Measurements from ENCODE around the gene IL23R. TPM values are rescaled to one million over a fixed set of nuclear protein-coding genes. Genes with fewer than 3 reads are reported as not detected.

IL23R gene
- not detected in 2 replicates for total RNA-seq (ENCODE audit: low replicate concordance)

GRCh38 chr1:67166196-67166595 lies at the start of gene IL23R:
TSS of gene IL23R (plus strand) at chr1:67166454. CDS start at chr1:67168121, 1,667 bp downstream.
- TF ChIP-seq CTCF (IDR thresholded peaks at IDR 0.05; ENCODE audit: insufficient read depth, low read length) = no peak
- DNase-seq (ENCODE audit: low read depth) = no peak
- H3K4me3 ChIP-seq (ENCODE audit: low read depth, low read length) = no peak within 1 kb of the TSS

- H3K4me3 ChIP-seq (ENCODE audit: low read depth, low read length) = no peak overlapping the region
- no peak for DNase-seq (ENCODE audit: low read depth)
- TF ChIP-seq CTCF (IDR thresholded peaks at IDR 0.05; ENCODE audit: insufficient read depth, low read length) = no peak
These were observed 48.1 kb upstream of the IL23R start for GRCh38 chr1:67118191-67118590.

- TF ChIP-seq CTCF (IDR thresholded peaks at IDR 0.05; ENCODE audit: insufficient read depth, low read length) = no peak
- no peak overlapping the region for H3K4me3 ChIP-seq (ENCODE audit: low read depth, low read length)
- no peak for DNase-seq (ENCODE audit: low read depth)
These were observed 47.6 kb upstream of the IL23R start for GRCh38 chr1:67118646-67119045.

GRCh38 chr1:67120855-67121619 lies 45.2 kb upstream of the IL23R start:
- no peak overlapping the region for H3K4me3 ChIP-seq (ENCODE audit: low read depth, low read length)
- no peak for TF ChIP-seq CTCF (IDR thresholded peaks at IDR 0.05; ENCODE audit: insufficient read depth, low read length)
- no peak for DNase-seq (ENCODE audit: low read depth)

- H3K4me3 ChIP-seq (ENCODE audit: low read depth, low read length) = no peak overlapping the region
- no peak for DNase-seq (ENCODE audit: low read depth)
- no peak for TF ChIP-seq CTCF (IDR thresholded peaks at IDR 0.05; ENCODE audit: insufficient read depth, low read length)
These were observed 41.8 kb upstream of the IL23R start for GRCh38 chr1:67124455-67124854.

- peak; percentile 4 for TF ChIP-seq CTCF (IDR thresholded peaks at IDR 0.05; ENCODE audit: insufficient read depth, low read length)
- no peak overlapping the region for H3K4me3 ChIP-seq (ENCODE audit: low read depth, low read length)
- DNase-seq (ENCODE audit: low read depth) = peak; percentile 11
These were observed 40.0 kb upstream of the IL23R start for GRCh38 chr1:67126111-67126746.

Measured in fibroblast of the aortic adventitia (primary cell).